Neuronal stem cell (in vitro differentiated cells): Measurements from ENCODE around the gene ARSK.

ENCODE experiments used
- DNase-seq: peaks from one replicate; pipeline ENCODE4 v3.0.0-alpha.2; 2013; ENCODE audit warnings: low spot score
- H2AFZ ChIP-seq: one replicate; pipeline ENCODE4 v1.6.1; 2013; ENCODE audit warnings: mild to moderate bottlenecking, low read length, inconsistent platforms
- H2AK5ac ChIP-seq: 2 replicates; pipeline ENCODE4 v1.6.1; 2013; ENCODE audit warnings: low read depth, mild to moderate bottlenecking, inconsistent platforms, low read length, moderate library complexity, mixed read lengths
- H2BK120ac ChIP-seq: 2 replicates; pipeline ENCODE4 v1.6.1; 2013; ENCODE audit warnings: low read depth, mild to moderate bottlenecking, inconsistent platforms, low read length, moderate library complexity, mixed read lengths
- H2BK12ac ChIP-seq: one replicate; pipeline ENCODE4 v1.6.1; 2013; ENCODE audit warnings: low read length, inconsistent platforms
- H2BK15ac ChIP-seq: 2 replicates; pipeline ENCODE4 v1.6.1; 2013; ENCODE audit warnings: mild to moderate bottlenecking, low read length, inconsistent platforms, mixed read lengths
- H2BK5ac ChIP-seq: one replicate; pipeline ENCODE4 v1.6.1; 2013; ENCODE audit warnings: inconsistent platforms, mild to moderate bottlenecking, low read length, moderate library complexity
- H3K14ac ChIP-seq: one replicate; pipeline ENCODE4 v1.6.1; 2013; ENCODE audit warnings: low read length, inconsistent platforms
- H3K18ac ChIP-seq: 2 replicates; pipeline ENCODE4 v1.6.1; 2013; ENCODE audit warnings: low read length, inconsistent platforms
- H3K23ac ChIP-seq: 2 replicates; pipeline ENCODE4 v1.6.1; 2013; ENCODE audit warnings: low read depth, mild to moderate bottlenecking, mixed read lengths, low read length, inconsistent platforms; ENCODE audit not compliant: poor library complexity
- H3K27ac ChIP-seq: replicated peaks from 3 replicates; pipeline ENCODE4 v1.5.1; 2013; ENCODE audit warnings: low read length, inconsistent platforms
- H3K27me3 ChIP-seq, 3 experiments: 2 replicates each; pipeline ENCODE4 v1.6.1; 2013; ENCODE audit warnings: low read length in 3 of 3, mild to moderate bottlenecking in 2 of 3, inconsistent platforms in 1 of 3, low read depth in 1 of 3, mixed read lengths in 1 of 3, moderate library complexity in 1 of 3; ENCODE audit not compliant: control insufficient read depth in 3 of 3, insufficient read depth in 3 of 3
- H3K36me3 ChIP-seq, 2 donors: replicated peaks in 1 of 2; 2 replicates each; pipeline ENCODE4 v1.6.1; 2013; ENCODE audit warnings: low read length in 2 of 2; ENCODE audit not compliant: control insufficient read depth in 2 of 2, insufficient read depth in 2 of 2
- H3K4ac ChIP-seq: 2 replicates; pipeline ENCODE4 v1.6.1; 2013; ENCODE audit warnings: inconsistent platforms, mild to moderate bottlenecking, low read length, moderate library complexity
- H3K4me1 ChIP-seq, 2 donors: 1 replicate in 1 of 2; 2 replicates in 1 of 2; pipeline ENCODE4 v1.6.1; 2013; ENCODE audit warnings: low read length in 2 of 2, low read depth in 1 of 2; ENCODE audit not compliant: control insufficient read depth in 2 of 2, insufficient read depth in 1 of 2
- H3K4me2 ChIP-seq: one replicate; pipeline ENCODE4 v1.6.1; 2013; ENCODE audit warnings: mild to moderate bottlenecking, low read length, inconsistent platforms; ENCODE audit not compliant: insufficient read depth, poor library complexity, severe bottlenecking
- H3K4me3 ChIP-seq, 2 donors: 2 replicates each; pipeline ENCODE4 v1.5.1; 2013; ENCODE audit warnings: low read length in 2 of 2, mild to moderate bottlenecking in 2 of 2, inconsistent platforms in 1 of 2, moderate library complexity in 1 of 2
- H3K79me1 ChIP-seq: one replicate; pipeline ENCODE4 v1.6.1; 2013; ENCODE audit warnings: low read depth, mild to moderate bottlenecking, inconsistent platforms, low read length, moderate library complexity
- H3K9ac ChIP-seq: one replicate; pipeline ENCODE4 v1.6.1; 2013; ENCODE audit warnings: mild to moderate bottlenecking, low read depth, low read length, inconsistent platforms; ENCODE audit not compliant: poor library complexity
- H3K9me3 ChIP-seq, 2 donors: replicated peaks in 1 of 2; 2 replicates each; pipeline versions ENCODE3 to v1.6.1; 2013; ENCODE audit warnings: low read length in 2 of 2, mild to moderate bottlenecking in 2 of 2, inconsistent platforms in 1 of 2, low read depth in 1 of 2, mixed read lengths in 1 of 2, moderate library complexity in 1 of 2; ENCODE audit not compliant: control insufficient read depth in 2 of 2, insufficient read depth in 1 of 2
- H4K8ac ChIP-seq: one replicate; pipeline ENCODE4 v1.6.1; 2013; ENCODE audit warnings: low read depth, mild to moderate bottlenecking, inconsistent platforms, low read length, moderate library complexity
- H4K91ac ChIP-seq: one replicate; pipeline ENCODE4 v1.6.1; 2013; ENCODE audit warnings: low read length, low read depth, mild to moderate bottlenecking, inconsistent platforms; ENCODE audit not compliant: poor library complexity
- WGBS, 2 donors: extraction: QIAGEN DNeasy Blood & Tissue Kit; methylation state at CpG; one replicate each; pipeline ENCODE4 v1.1.7; 2013; ENCODE audit warnings: missing lambda C conversion rate in 2 of 2, mixed read lengths in 1 of 2; ENCODE audit not compliant: insufficient read length in 2 of 2, insufficient replicate concordance in 1 of 2; ENCODE audit errors: extremely low coverage in 2 of 2; 5-methylcytosine and 5-hydroxymethylcytosine counted together

ARSK gene

DNA sequence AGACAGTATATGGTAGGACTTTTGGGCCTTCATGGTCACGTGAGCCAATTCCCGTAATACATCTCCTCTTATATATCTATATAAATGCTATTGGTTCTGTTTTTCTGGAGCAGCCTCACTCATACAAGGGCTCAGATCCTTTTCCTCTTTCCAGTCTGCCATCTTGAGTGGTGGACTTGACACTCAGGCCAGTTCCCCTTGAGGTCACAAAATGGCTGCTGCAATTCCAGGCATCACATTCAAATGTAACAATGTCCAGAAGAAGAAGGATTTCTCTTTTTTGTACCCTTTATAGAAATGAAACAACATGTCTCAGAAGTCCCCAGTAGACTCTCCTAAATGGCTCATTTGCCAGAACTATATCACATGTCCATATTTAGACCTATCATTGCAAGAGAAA lies 69.5 kb downstream of the ARSK start:
- no peak overlapping the region for H3K27ac ChIP-seq
- peaks cover 4 to 7% of the 10 kb centered on the region in 2 donors for H3K4me1 ChIP-seq
- no peak overlapping the region for H4K91ac ChIP-seq
- peaks cover 13 to 71% (median 33%) of the 10 kb centered on the region in 3 experiments for H3K27me3 ChIP-seq
- H3K4me3 ChIP-seq, result no peak overlapping the region
- no peak overlapping the region for H3K18ac ChIP-seq
- no peaks in the 10 kb centered on the region for H3K79me1 ChIP-seq
- no peak overlapping the region for H3K4ac ChIP-seq
- H2AFZ ChIP-seq, result no peak overlapping the region
- H3K23ac ChIP-seq, result no peak overlapping the region
- no peak overlapping the region for H3K14ac ChIP-seq
- no peak for DNase-seq
- H3K9ac ChIP-seq, result no peak overlapping the region
- no peaks in the 10 kb centered on the region for H3K36me3 ChIP-seq
- H2BK120ac ChIP-seq, result no peak overlapping the region
- no peak overlapping the region for H3K4me2 ChIP-seq
- no peak overlapping the region for H2BK12ac ChIP-seq
- no CpG with 5 or more reads among the region's 2 CpGs for WGBS, 2 donors
- no peak overlapping the region for H2BK5ac ChIP-seq
- H2AK5ac ChIP-seq, result no peak overlapping the region
- no peak overlapping the region for H2BK15ac ChIP-seq
- H4K8ac ChIP-seq, result no peak overlapping the region
- H3K9me3 ChIP-seq, result peaks cover 0 to 8% of the 10 kb centered on the region in 2 donors

DNA sequence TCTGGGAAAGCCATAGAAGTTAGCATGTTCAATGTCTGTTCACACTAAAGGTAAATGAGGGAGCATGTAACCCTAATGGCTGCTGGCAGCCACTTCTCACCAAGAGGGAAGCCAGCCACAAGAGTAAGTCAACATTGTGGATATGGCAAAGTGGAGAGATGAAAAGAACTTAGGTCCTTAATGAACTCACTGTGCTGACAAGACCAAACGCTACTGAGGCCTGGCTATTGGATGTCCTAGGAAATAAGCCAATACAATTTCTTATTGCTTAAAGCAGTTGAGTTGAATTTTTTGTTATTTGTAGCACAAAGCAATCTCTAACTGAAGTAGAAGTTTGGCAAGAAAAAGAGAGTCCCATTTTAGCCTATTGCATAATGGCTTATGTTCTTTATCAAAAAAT lies 71.8 kb downstream of the ARSK start:
- H2BK15ac ChIP-seq, result no peak overlapping the region
- H3K4me2 ChIP-seq, result no peak overlapping the region
- H2BK120ac ChIP-seq, result no peak overlapping the region
- WGBS, 2 donors, result no CpG with 5 or more reads among the region's 1 CpG
- peaks cover 0 to 8% of the 10 kb centered on the region in 2 donors for H3K9me3 ChIP-seq
- H3K27ac ChIP-seq, result no peak overlapping the region
- no peak overlapping the region for H3K18ac ChIP-seq
- H3K27me3 ChIP-seq, result peaks cover 0 to 48% (median 10%) of the 10 kb centered on the region in 3 experiments
- no peaks in the 10 kb centered on the region for H3K79me1 ChIP-seq
- H3K36me3 ChIP-seq, result no peaks in the 10 kb centered on the region
- H2BK5ac ChIP-seq, result no peak overlapping the region
- no peak overlapping the region for H3K9ac ChIP-seq
- no peak overlapping the region for H2BK12ac ChIP-seq
- H3K4me3 ChIP-seq, result no peak overlapping the region
- no peaks in the 10 kb centered on the region for H3K4me1 ChIP-seq
- H4K8ac ChIP-seq, result no peak overlapping the region
- H4K91ac ChIP-seq, result no peak overlapping the region
- no peak overlapping the region for H3K4ac ChIP-seq
- no peak for DNase-seq
- no peak overlapping the region for H3K14ac ChIP-seq
- H3K23ac ChIP-seq, result no peak overlapping the region
- no peak overlapping the region for H2AK5ac ChIP-seq
- H2AFZ ChIP-seq, result no peak overlapping the region

DNA sequence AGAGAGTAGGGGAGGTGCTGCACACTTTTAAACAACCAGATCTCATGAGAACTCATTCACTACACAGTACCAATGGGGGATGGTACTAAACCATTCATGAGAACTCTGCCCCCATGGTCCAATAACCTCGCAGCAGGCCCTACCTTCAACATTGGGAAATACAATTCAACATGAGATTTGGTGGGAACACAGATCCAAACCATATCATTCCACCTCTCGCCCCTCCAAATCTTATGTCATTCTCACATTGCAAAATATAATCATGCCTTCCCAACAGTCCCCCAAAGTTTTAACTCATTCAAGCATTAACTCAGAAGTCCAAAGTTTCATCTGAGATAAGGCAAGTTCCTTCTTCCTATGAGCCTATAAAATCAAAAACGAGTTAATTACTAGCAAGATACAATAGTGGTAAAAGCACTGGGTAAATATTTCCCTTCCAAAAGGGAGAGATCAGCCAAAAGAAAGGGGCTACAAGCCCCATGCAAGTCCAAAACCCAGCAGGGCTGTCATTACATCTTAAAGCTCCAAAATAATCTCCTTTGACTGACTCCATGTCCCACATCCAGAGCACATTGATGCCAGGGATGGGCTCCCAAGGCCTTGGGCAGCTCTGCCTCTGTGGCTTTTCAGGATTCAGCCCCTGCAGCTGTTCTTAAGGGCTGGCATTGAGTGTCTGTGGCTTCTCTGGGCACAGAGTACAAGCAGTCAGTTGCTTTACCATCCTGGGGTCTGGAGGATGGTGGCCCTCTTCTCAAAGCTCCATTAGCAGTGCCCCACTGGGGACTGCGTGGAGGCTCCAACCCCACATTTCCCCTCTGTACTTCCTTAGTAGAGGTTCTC lies 73.3 kb downstream of the ARSK start:
- Histone ChIP-seq H3K4ac (no peak overlapping the region), H3K9ac (no peak overlapping the region), H2BK15ac (no peak overlapping the region), H2AFZ (no peak overlapping the region), H2BK12ac (no peak overlapping the region), H2AK5ac (no peak overlapping the region), H3K27me3 (peaks cover 0 to 33% (median under 1%) of the 10 kb centered on the region in 3 experiments), H3K4me2 (no peak overlapping the region), H3K18ac (no peak overlapping the region), H3K79me1 (no peaks in the 10 kb centered on the region), H3K4me1 (no peaks in the 10 kb centered on the region), H3K4me3 (no peak overlapping the region), H3K9me3 (peaks cover 0 to 8% of the 10 kb centered on the region in 2 donors), H3K36me3 (no peaks in the 10 kb centered on the region), H2BK5ac (no peak overlapping the region), H3K27ac (no peak overlapping the region), H3K14ac (no peak overlapping the region), H4K91ac (no peak overlapping the region), H3K23ac (no peak overlapping the region), H2BK120ac (no peak overlapping the region), H4K8ac (no peak overlapping the region)
- no peak for DNase-seq
- WGBS, 2 donors, result no CpG with 5 or more reads among the region's 4 CpGs

DNA sequence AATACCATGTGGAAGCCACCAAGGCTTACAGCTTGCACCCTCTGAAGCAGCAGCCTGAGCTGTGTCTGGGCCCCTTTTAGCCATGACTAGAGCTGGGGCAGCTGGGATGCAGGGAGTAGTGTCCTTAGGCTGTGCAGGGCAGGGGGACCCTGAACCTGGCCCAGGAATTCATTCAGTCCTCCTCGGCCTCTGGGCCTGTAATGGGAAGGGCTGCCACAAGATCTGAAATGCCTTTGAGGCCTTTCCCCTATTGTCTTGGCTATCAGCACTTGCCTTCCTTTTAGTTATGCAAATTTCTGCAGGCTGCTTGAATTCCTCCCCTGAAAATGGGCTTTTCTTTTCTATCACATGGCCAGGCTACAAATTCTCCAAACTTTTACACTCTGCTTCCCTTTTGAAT lies 74.0 kb downstream of the ARSK start:
- H3K27me3 ChIP-seq, result peaks cover 0 to 25% (median 0%) of the 10 kb centered on the region in 3 experiments
- H3K9ac ChIP-seq, result no peak overlapping the region
- no peak overlapping the region for H4K8ac ChIP-seq
- H2BK120ac ChIP-seq, result no peak overlapping the region
- H2BK15ac ChIP-seq, result no peak overlapping the region
- H2BK5ac ChIP-seq, result no peak overlapping the region
- no peak overlapping the region for H3K14ac ChIP-seq
- H3K4me2 ChIP-seq, result no peak overlapping the region
- no peak overlapping the region for H3K27ac ChIP-seq
- no peak overlapping the region for H3K23ac ChIP-seq
- peaks cover 0 to 8% of the 10 kb centered on the region in 2 donors for H3K9me3 ChIP-seq
- H3K18ac ChIP-seq, result no peak overlapping the region
- no peak overlapping the region for H2AFZ ChIP-seq
- no peak overlapping the region for H3K4me3 ChIP-seq
- no CpG with 5 or more reads among the region's 1 CpG for WGBS, 2 donors
- no peaks in the 10 kb centered on the region for H3K36me3 ChIP-seq
- no peak overlapping the region for H3K4ac ChIP-seq
- H2BK12ac ChIP-seq, result no peak overlapping the region
- H4K91ac ChIP-seq, result no peak overlapping the region
- no peaks in the 10 kb centered on the region for H3K79me1 ChIP-seq
- H3K4me1 ChIP-seq, result no peaks in the 10 kb centered on the region
- no peak for DNase-seq
- H2AK5ac ChIP-seq, result no peak overlapping the region
